Naive B cell (primary cell): Measurements from ENCODE around the gene REXO4. TPM values are rescaled to one million over a fixed set of nuclear protein-coding genes. Genes with fewer than 3 reads are reported as not detected.
A peak's percentile ranks its signal among the peaks of the same experiment; 100 is the strongest.
"Not testable (repeated sequence)": the region's sequence is repeated elsewhere in the genome, so short reads cannot be mapped to it uniquely, and the experiment has no call there.

Source experiments
- ATAC-seq, 2 donors: fragments of 150-1000 bp; cut with Tn5 transposase; 2 replicates each; pipeline ENCODE4 v1.10.0; 2021; ENCODE audit warnings: low read depth in 2 of 2, mild to moderate bottlenecking in 2 of 2, moderate library complexity in 2 of 2
- DNase-seq: peaks from one replicate; pipeline ENCODE4 v3.0.0; 2022
- H3K27ac Mint-ChIP-seq, 6 donors: one replicate each; pipeline ENCODE4 v1.8.0; 2020 to 2022; ENCODE audit warnings: mild to moderate bottlenecking in 6 of 6, mixed read lengths in 6 of 6, moderate library complexity in 5 of 6, inconsistent platforms in 2 of 6
- H3K27me3 Mint-ChIP-seq, 3 donors: one replicate each; pipeline ENCODE4 v1.8.0; 2021 to 2022; ENCODE audit warnings: mixed read lengths in 3 of 3, mild to moderate bottlenecking in 1 of 3
- H3K36me3 Mint-ChIP-seq, 2 donors: one replicate each; pipeline ENCODE4 v1.8.0; 2020 to 2022; ENCODE audit warnings: mixed read lengths in 2 of 2, inconsistent platforms in 1 of 2, mild to moderate bottlenecking in 1 of 2
- H3K4me1 Mint-ChIP-seq, 3 donors: one replicate each; pipeline ENCODE4 v1.8.0; 2020 to 2022; ENCODE audit warnings: mixed read lengths in 3 of 3, inconsistent platforms in 1 of 3, mild to moderate bottlenecking in 1 of 3, moderate library complexity in 1 of 3
- H3K4me3 Mint-ChIP-seq, 8 donors: one replicate each; pipeline ENCODE4 v1.8.0; 2020 to 2022; ENCODE audit warnings: mild to moderate bottlenecking in 8 of 8, mixed read lengths in 8 of 8, moderate library complexity in 8 of 8, inconsistent platforms in 2 of 8
- H3K9me3 Mint-ChIP-seq, 7 donors: one replicate each; pipeline ENCODE4 v1.8.0; 2020 to 2022; ENCODE audit warnings: mixed read lengths in 7 of 7, mild to moderate bottlenecking in 5 of 7, inconsistent platforms in 2 of 7, moderate library complexity in 1 of 7
- polyA plus RNA-seq, 6 donors: library from polyadenylated mRNA; unstranded; fragments of 300-500 nt; fragmentation: Illumina TruSeq; gene quantifications; one replicate each; pipeline ENCODE4 v1.2.3, GENCODE V29; 2021; ENCODE audit warnings: low read depth in 6 of 6

Gene REXO4
- polyA plus RNA-seq, 6 donors from 2014 or later = 4.3 to 27.7 (median 15.1) TPM

- ATAC-seq (no peak), DNase-seq (no peak)
- Mint-ChIP-seq H3K27ac (no peak overlapping the region), H3K9me3 (no peaks in the 10 kb centered on the region), H3K27me3 (no peaks in the 10 kb centered on the region), H3K4me3 (no peak overlapping the region), H3K36me3 (no peaks in the 10 kb centered on the region), H3K4me1 (peaks cover 15 to 24% (median 20%) of the 10 kb centered on the region in 3 donors)
Observed at GRCh38 chr9:133457233-133457632, 39.4 kb upstream of the REXO4 start.

GRCh38 chr9:133456409-133456808 is 38.6 kb upstream of the REXO4 start:
- Mint-ChIP-seq H3K4me1 (peaks cover 10 to 19% (median 17%) of the 10 kb centered on the region in 3 donors), H3K4me3 (no peak overlapping the region), H3K27me3 (no peaks in the 10 kb centered on the region), H3K36me3 (no peaks in the 10 kb centered on the region), H3K9me3 (no peaks in the 10 kb centered on the region), H3K27ac (no peak overlapping the region)
- no peak for ATAC-seq
- no peak for DNase-seq

- no peak for DNase-seq
- no peak for ATAC-seq
- Mint-ChIP-seq H3K4me3 (no peak overlapping the region), H3K27me3 (no peaks in the 10 kb centered on the region), H3K9me3 (no peaks in the 10 kb centered on the region), H3K4me1 (peaks cover 5 to 14% (median 12%) of the 10 kb centered on the region in 3 donors), H3K27ac (peak overlapping the region in 1 of 6 donors; percentile 44), H3K36me3 (no peaks in the 10 kb centered on the region)
Observed at GRCh38 chr9:133455936-133456335, 38.1 kb upstream of the REXO4 start.

- H3K4me1 Mint-ChIP-seq = peaks cover 0 to 8% (median 7%) of the 10 kb centered on the region in 3 donors
- ATAC-seq (no peak), DNase-seq (no peak)
- no peaks in the 10 kb centered on the region for H3K36me3 Mint-ChIP-seq
- peak overlapping the region in 1 of 6 donors; percentile 14 for H3K27ac Mint-ChIP-seq
- H3K9me3 Mint-ChIP-seq = no peaks in the 10 kb centered on the region
- no peaks in the 10 kb centered on the region for H3K27me3 Mint-ChIP-seq
- H3K4me3 Mint-ChIP-seq = no peak overlapping the region
Observed at GRCh38 chr9:133454943-133455673, 37.3 kb upstream of the REXO4 start.

- Mint-ChIP-seq H3K9me3 (no peaks in the 10 kb centered on the region), H3K4me3 (peak overlapping the region in 1 of 8 donors; percentile 29), H3K4me1 (peaks cover 0 to 7% (median 7%) of the 10 kb centered on the region in 3 donors), H3K27ac (peak overlapping the region in 1 of 6 donors; percentile 74), H3K27me3 (no peaks in the 10 kb centered on the region), H3K36me3 (no peaks in the 10 kb centered on the region)
- ATAC-seq (no peak), DNase-seq (no peak)
Observed at GRCh38 chr9:133454325-133454724, 36.5 kb upstream of the REXO4 start.

- Mint-ChIP-seq H3K27ac (peak overlapping the region in 1 of 6 donors; percentile 65), H3K9me3 (no peaks in the 10 kb centered on the region), H3K4me1 (peaks cover 0 to 7% (median 3%) of the 10 kb centered on the region in 3 donors), H3K36me3 (no peaks in the 10 kb centered on the region), H3K4me3 (no peak overlapping the region), H3K27me3 (no peaks in the 10 kb centered on the region)
- DNase-seq (no peak), ATAC-seq (no peak)
Observed at GRCh38 chr9:133453651-133454050, 35.8 kb upstream of the REXO4 start.

- Mint-ChIP-seq H3K4me1 (peaks cover 0 to 7% (median 3%) of the 10 kb centered on the region in 3 donors), H3K27me3 (no peaks in the 10 kb centered on the region), H3K27ac (peak overlapping the region in 1 of 6 donors; percentile 47), H3K9me3 (no peaks in the 10 kb centered on the region), H3K4me3 (no peak overlapping the region), H3K36me3 (no peaks in the 10 kb centered on the region)
- ATAC-seq (no peak), DNase-seq (no peak)
Observed at GRCh38 chr9:133452562-133452961, 34.8 kb upstream of the REXO4 start.

- H3K4me1 Mint-ChIP-seq, H3K36me3 Mint-ChIP-seq, H3K27ac Mint-ChIP-seq, H3K9me3 Mint-ChIP-seq, H3K4me3 Mint-ChIP-seq, H3K27me3 Mint-ChIP-seq: not testable (repeated sequence)
- DNase-seq (peak; percentile 25), ATAC-seq (peak; percentile 80 to 86)
Observed at GRCh38 chr9:133451865-133452264, 34.1 kb upstream of the REXO4 start.

GRCh38 chr9:133449760-133450159 is 31.9 kb upstream of the REXO4 start:
- DNase-seq (no peak), ATAC-seq (no peak)
- Mint-ChIP-seq H3K27ac (no peak overlapping the region), H3K4me3 (no peak overlapping the region), H3K4me1 (peaks cover 0 to 7% (median 3%) of the 10 kb centered on the region in 3 donors), H3K27me3 (peaks cover 0 to 4% (median 0%) of the 10 kb centered on the region in 3 donors), H3K36me3 (no peaks in the 10 kb centered on the region), H3K9me3 (no peaks in the 10 kb centered on the region)

- Mint-ChIP-seq H3K4me3 (peak overlapping the region in 1 of 8 donors; percentile 25), H3K36me3 (no peaks in the 10 kb centered on the region), H3K9me3 (no peaks in the 10 kb centered on the region), H3K4me1 (peaks cover 0 to 7% (median 3%) of the 10 kb centered on the region in 3 donors), H3K27ac (no peak overlapping the region), H3K27me3 (peaks cover 0 to 4% (median 0%) of the 10 kb centered on the region in 3 donors)
- DNase-seq (no peak), ATAC-seq (no peak)
Observed at GRCh38 chr9:133448487-133448972, 30.7 kb upstream of the REXO4 start.

- Mint-ChIP-seq H3K27ac (no peak overlapping the region), H3K36me3 (no peaks in the 10 kb centered on the region), H3K9me3 (no peaks in the 10 kb centered on the region), H3K4me1 (peaks cover 16 to 17% (median 17%) of the 10 kb centered on the region in 3 donors), H3K4me3 (no peak overlapping the region), H3K27me3 (peaks cover 0 to 4% (median 0%) of the 10 kb centered on the region in 3 donors)
- no peak for DNase-seq
- ATAC-seq = no peak
Observed at GRCh38 chr9:133445293-133445969, 27.6 kb upstream of the REXO4 start.

- H3K4me1 Mint-ChIP-seq = peaks cover 26 to 29% (median 27%) of the 10 kb centered on the region in 3 donors
- H3K27me3 Mint-ChIP-seq = peaks cover 0 to 4% (median 0%) of the 10 kb centered on the region in 3 donors
- no peak overlapping the region for H3K4me3 Mint-ChIP-seq
- no peak for DNase-seq
- no peak for ATAC-seq
- H3K27ac Mint-ChIP-seq = peak overlapping the region in 2 of 6 donors; percentile 83 to 85
- no peaks in the 10 kb centered on the region for H3K36me3 Mint-ChIP-seq
- no peaks in the 10 kb centered on the region for H3K9me3 Mint-ChIP-seq
Observed at GRCh38 chr9:133443982-133444381, 26.2 kb upstream of the REXO4 start.

- Mint-ChIP-seq H3K4me3 (no peak overlapping the region), H3K9me3 (no peaks in the 10 kb centered on the region)
- DNase-seq = no peak
Observed at GRCh38 chr9:133443248-133443647, 25.4 kb upstream of the REXO4 start.

GRCh38 chr9:133441571-133441970 is 23.8 kb upstream of the REXO4 start:
- peaks cover 0 to 4% (median 0%) of the 10 kb centered on the region in 3 donors for H3K27me3 Mint-ChIP-seq
- H3K4me3 Mint-ChIP-seq = peak overlapping the region in 4 of 8 donors; percentile 9 to 75 (median 40)
- H3K36me3 Mint-ChIP-seq = no peaks in the 10 kb centered on the region
- H3K4me1 Mint-ChIP-seq = peaks cover 26 to 37% (median 29%) of the 10 kb centered on the region in 3 donors
- H3K27ac Mint-ChIP-seq = peak overlapping the region; percentile 86 to 99 (median 99)
- ATAC-seq (no peak), DNase-seq (no peak)
- H3K9me3 Mint-ChIP-seq = no peaks in the 10 kb centered on the region

More at GRCh38 chr9:133443248-133443647, 25.4 kb upstream of the REXO4 start:
- Mint-ChIP-seq H3K36me3 (no peaks in the 10 kb centered on the region), H3K27ac (peak overlapping the region in 1 of 6 donors; percentile 59), H3K4me1 (peaks cover 26 to 30% (median 27%) of the 10 kb centered on the region in 3 donors), H3K27me3 (peaks cover 0 to 4% (median 0%) of the 10 kb centered on the region in 3 donors)
- ATAC-seq = no peak
